Measurements from ENCODE around the gene YIPF6. TPM values are rescaled to one million over a fixed set of nuclear protein-coding genes. Genes with fewer than 3 reads are reported as not detected.
"Not testable (repeated sequence)": the region's sequence is repeated elsewhere in the genome, so short reads cannot be mapped to it uniquely, and the experiment has no call there.

The YIPF6 gene
- total and polyA plus RNA-seq, 2 of the 13 experiments (the other 11 are each of a cell fraction or from before 2014, with no cell fraction given) = 37.8 to 43.6 TPM

- TF ChIP-seq ZNF816 (CRISPR knock-in tag; IDR thresholded peaks at IDR 0.05; ENCODE audit: borderline replicate concordance) (no peak), NFKBIZ (CRISPR knock-in tag; IDR thresholded peaks at IDR 0.05) (no peak), ZNF446 (CRISPR knock-in tag; IDR thresholded peaks at IDR 0.05) (no peak), ZNF547 (CRISPR knock-in tag; IDR thresholded peaks at IDR 0.05) (no peak), ZNF501 (CRISPR knock-in tag; IDR thresholded peaks at IDR 0.05) (no peak), ZNF839 (CRISPR knock-in tag; IDR thresholded peaks at IDR 0.05; ENCODE audit: borderline replicate concordance) (no peak)
Observed at GRCh38 chrX:68490644-68491043, 8.2 kb upstream of the YIPF6 start (continued).

- Histone ChIP-seq H3K36me3 (replicated peaks in 1 of 2; ENCODE audit: control insufficient read depth in 1 of 2, insufficient read depth in 2 of 2, low read length in 2 of 2) (no peaks in the 10 kb centered on the region), H3K4me3 (replicated peaks in 1 of 3; ENCODE audit: insufficient read depth in 1 of 3, low read depth in 2 of 3, low read length in 3 of 3) (no peak overlapping the region), H3K27ac (ENCODE audit: extremely low read length, insufficient read depth, low read length) (no peak overlapping the region), H3K9me3 (ENCODE audit: low read length) (no peaks in the 10 kb centered on the region), H3K4me1 (ENCODE audit: insufficient read depth, low read length) (peaks cover 19% of the 10 kb centered on the region), H4K20me1 (ENCODE audit: insufficient read depth, low read length) (no peaks in the 10 kb centered on the region), H3K79me2 (ENCODE audit: insufficient read depth, low read length) (no peaks in the 10 kb centered on the region), H2AFZ (ENCODE audit: low read length) (no peak overlapping the region), H3K27me3 (ENCODE audit: control insufficient read depth in 1 of 2, insufficient read depth in 2 of 2, low read length in 2 of 2) (no peaks in the 10 kb centered on the region), H3K9ac (ENCODE audit: insufficient read depth, low read depth, low read length) (no peak overlapping the region), H3K4me2 (ENCODE audit: low read depth, low read length) (no peak overlapping the region)
- ATAC-seq (no peak), FAIRE-seq (no peak), DNase-seq (ENCODE audit: low spot score) (no peak)
- CTCF ChIA-PET (ENCODE audit: low intra/inter-chr PET ratio, low total read pairs) = no interaction called here
- in situ Hi-C loops (cut with HindIII; ENCODE audit: extremely low pct_ligation_motif_present, low pct_unique_long_range_greater_than_20kb) (loop anchor here (10.0 kb wide), 1 partner anchor 298 kb away; no protein-coding TSS in a partner anchor), intact Hi-C loops (cut with micrococcal nuclease; ENCODE audit: unreplicated experiment) (no loop called here)
- POLR2A ChIA-PET = no interaction called here
- BruUV-seq (replicated peaks) = no TSS peak
- WGBS (ENCODE audit: low lambda C conversion rate) = 75% methylated on average over 2 of the region's 2 CpGs
- TF ChIP-seq BCL3 (CRISPR knock-in tag; IDR thresholded peaks at IDR 0.05) = no peak
- TF ChIP-seq ZNF230 (CRISPR knock-in tag; IDR thresholded peaks at IDR 0.05) = no peak
- TF ChIP-seq ZNF274 (CRISPR knock-in tag; IDR thresholded peaks at IDR 0.05) = no peak
- TF ChIP-seq TSC22D2 (CRISPR knock-in tag; IDR thresholded peaks at IDR 0.05; ENCODE audit: borderline replicate concordance) = no peak
- no peak for TF ChIP-seq BATF2 (CRISPR knock-in tag; IDR thresholded peaks at IDR 0.05)
- no peak for TF ChIP-seq ZNF816 (CRISPR knock-in tag; IDR thresholded peaks at IDR 0.05; ENCODE audit: borderline replicate concordance)
- no peak for TF ChIP-seq HNF4A (CRISPR knock-in tag; IDR thresholded peaks at IDR 0.05)
Observed at GRCh38 chrX:68492583-68492982, 6.3 kb upstream of the YIPF6 start.

GRCh38 chrX:68493776-68494175 lies 5.1 kb upstream of the YIPF6 start:
- H3K9me3 ChIP-seq (ENCODE audit: low read length); H4K20me1 ChIP-seq (ENCODE audit: insufficient read depth, low read length); H2AFZ ChIP-seq (ENCODE audit: low read length); DNase-seq (ENCODE audit: low spot score); H3K27me3 ChIP-seq (ENCODE audit: control insufficient read depth in 1 of 2, insufficient read depth in 2 of 2, low read length in 2 of 2); POLR2A ChIA-PET; H3K27ac ChIP-seq (ENCODE audit: extremely low read length, insufficient read depth, low read length); H3K79me2 ChIP-seq (ENCODE audit: insufficient read depth, low read length); BruUV-seq (replicated peaks); H3K4me3 ChIP-seq (replicated peaks in 1 of 3; ENCODE audit: insufficient read depth in 1 of 3, low read depth in 2 of 3, low read length in 3 of 3); FAIRE-seq; H3K4me2 ChIP-seq (ENCODE audit: low read depth, low read length); H3K4me1 ChIP-seq (ENCODE audit: insufficient read depth, low read length); H3K36me3 ChIP-seq (replicated peaks in 1 of 2; ENCODE audit: control insufficient read depth in 1 of 2, insufficient read depth in 2 of 2, low read length in 2 of 2); CTCF ChIA-PET (ENCODE audit: low intra/inter-chr PET ratio, low total read pairs); ATAC-seq; intact Hi-C loops (cut with micrococcal nuclease; ENCODE audit: unreplicated experiment); H3K9ac ChIP-seq (ENCODE audit: insufficient read depth, low read depth, low read length): not testable (repeated sequence)
- in situ Hi-C loops (cut with HindIII; ENCODE audit: extremely low pct_ligation_motif_present, low pct_unique_long_range_greater_than_20kb) = loop anchor here (10.0 kb wide), 1 partner anchor 299 kb away; no protein-coding TSS in a partner anchor
- 100% methylated on average over 2 of the region's 2 CpGs for WGBS (ENCODE audit: low lambda C conversion rate)

All from HepG2 (cell line).